ENCODE measurements around the gene MAPK8IP1. TPM values are rescaled to one million over a fixed set of nuclear protein-coding genes. Genes with fewer than 3 reads are reported as not detected.

The MAPK8IP1 gene
- total and polyA plus RNA-seq, 2 donors from 2014 or later, result 15.7 to 24.8 TPM

- no peak overlapping the region for H3K27ac ChIP-seq (ENCODE audit: low read depth in 2 of 2, low read length in 2 of 2)
- H3K36me3 ChIP-seq (ENCODE audit: control insufficient read depth in 2 of 3, insufficient read depth in 3 of 3, low read length in 3 of 3), result peaks cover 0 to 3% (median 0%) of the 10 kb centered on the region in 3 donors
- H3K9ac ChIP-seq (ENCODE audit: low read length in 3 of 3), result peak overlapping the region in 1 of 3 donors; percentile 65
- TF ChIP-seq, protein P1, sequence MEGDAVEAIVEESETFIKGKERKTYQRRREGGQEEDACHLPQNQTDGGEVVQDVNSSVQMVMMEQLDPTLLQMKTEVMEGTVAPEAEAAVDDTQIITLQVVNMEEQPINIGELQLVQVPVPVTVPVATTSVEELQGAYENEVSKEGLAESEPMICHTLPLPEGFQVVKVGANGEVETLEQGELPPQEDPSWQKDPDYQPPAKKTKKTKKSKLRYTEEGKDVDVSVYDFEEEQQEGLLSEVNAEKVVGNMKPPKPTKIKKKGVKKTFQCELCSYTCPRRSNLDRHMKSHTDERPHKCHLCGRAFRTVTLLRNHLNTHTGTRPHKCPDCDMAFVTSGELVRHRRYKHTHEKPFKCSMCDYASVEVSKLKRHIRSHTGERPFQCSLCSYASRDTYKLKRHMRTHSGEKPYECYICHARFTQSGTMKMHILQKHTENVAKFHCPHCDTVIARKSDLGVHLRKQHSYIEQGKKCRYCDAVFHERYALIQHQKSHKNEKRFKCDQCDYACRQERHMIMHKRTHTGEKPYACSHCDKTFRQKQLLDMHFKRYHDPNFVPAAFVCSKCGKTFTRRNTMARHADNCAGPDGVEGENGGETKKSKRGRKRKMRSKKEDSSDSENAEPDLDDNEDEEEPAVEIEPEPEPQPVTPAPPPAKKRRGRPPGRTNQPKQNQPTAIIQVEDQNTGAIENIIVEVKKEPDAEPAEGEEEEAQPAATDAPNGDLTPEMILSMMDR (IDR thresholded peaks at IDR 0.05; ENCODE audit: borderline replicate concordance, extremely low read depth, insufficient read depth), result no peak
- H3K4me3 ChIP-seq (ENCODE audit: low read length in 3 of 3), result peak overlapping the region; percentile 5 to 55 (median 44)
- peaks cover 0 to 13% (median 4%) of the 10 kb centered on the region in 3 donors for H3K4me1 ChIP-seq (ENCODE audit: control insufficient read depth in 2 of 3, insufficient read depth in 2 of 3, low read depth in 1 of 3, low read length in 3 of 3)
- intact Hi-C loops (cut with DNase I), result no loop called here
- H3K27me3 ChIP-seq (ENCODE audit: control insufficient read depth, insufficient read depth, low read length), result no peaks in the 10 kb centered on the region
- FAIRE-seq, result no peak
- H3K9me3 ChIP-seq (ENCODE audit: control insufficient read depth in 2 of 3, insufficient read depth in 1 of 3, low read length in 3 of 3), result no peaks in the 10 kb centered on the region
- peak in 1 of 5 donors; percentile 75 for DNase-seq
These were observed 15.6 kb downstream of the MAPK8IP1 start for GRCh38 chr11:45900916-45901617.

GRCh38 chr11:45901626-45902025, 16.2 kb downstream of the MAPK8IP1 start:
- no peak overlapping the region for H3K4me3 ChIP-seq (ENCODE audit: low read length in 3 of 3)

DNA sequence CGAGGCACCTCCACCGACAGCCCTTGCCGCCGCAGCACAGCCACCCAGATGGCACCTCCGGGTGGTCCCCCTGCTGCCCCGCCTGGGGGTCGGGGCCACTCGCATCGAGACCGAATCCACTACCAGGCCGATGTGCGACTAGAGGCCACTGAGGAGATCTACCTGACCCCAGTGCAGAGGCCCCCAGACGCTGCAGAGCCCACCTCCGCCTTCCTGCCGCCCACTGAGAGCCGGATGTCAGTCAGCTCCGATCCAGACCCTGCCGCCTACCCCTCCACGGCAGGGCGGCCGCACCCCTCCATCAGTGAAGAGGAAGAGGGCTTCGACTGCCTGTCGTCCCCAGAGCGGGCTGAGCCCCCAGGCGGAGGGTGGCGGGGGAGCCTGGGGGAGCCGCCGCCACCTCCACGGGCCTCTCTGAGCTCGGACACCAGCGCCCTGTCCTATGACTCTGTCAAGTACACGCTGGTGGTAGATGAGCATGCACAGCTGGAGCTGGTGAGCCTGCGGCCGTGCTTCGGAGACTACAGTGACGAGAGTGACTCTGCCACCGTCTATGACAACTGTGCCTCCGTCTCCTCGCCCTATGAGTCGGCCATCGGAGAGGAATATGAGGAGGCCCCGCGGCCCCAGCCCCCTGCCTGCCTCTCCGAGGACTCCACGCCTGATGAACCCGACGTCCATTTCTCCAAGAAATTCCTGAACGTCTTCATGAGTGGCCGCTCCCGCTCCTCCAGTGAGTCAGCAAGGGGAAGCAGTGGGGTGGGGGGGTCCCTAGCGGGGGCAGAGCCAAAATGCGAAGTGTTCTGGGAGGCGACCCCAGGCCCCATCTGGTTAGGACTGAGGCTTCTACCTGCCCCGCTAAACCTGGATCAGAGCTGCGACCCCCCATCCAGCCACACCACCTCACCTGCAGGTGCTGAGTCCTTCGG, 17.3 kb downstream of the MAPK8IP1 start:
- H3K9me3 ChIP-seq (ENCODE audit: control insufficient read depth in 2 of 3, insufficient read depth in 1 of 3, low read length in 3 of 3), result no peaks in the 10 kb centered on the region
- no peak overlapping the region for H3K4me3 ChIP-seq (ENCODE audit: low read length in 3 of 3)
- FAIRE-seq (no peak), DNase-seq (peak in 1 of 5 donors; percentile 67)
- H3K9ac ChIP-seq (ENCODE audit: low read length in 3 of 3), result no peak overlapping the region
- TF ChIP-seq, protein P1 (IDR thresholded peaks at IDR 0.05; ENCODE audit: borderline replicate concordance, extremely low read depth, insufficient read depth), result no peak
- no peak overlapping the region for H3K27ac ChIP-seq (ENCODE audit: low read depth in 2 of 2, low read length in 2 of 2)
- peaks cover 0 to 13% (median 4%) of the 10 kb centered on the region in 3 donors for H3K4me1 ChIP-seq (ENCODE audit: control insufficient read depth in 2 of 3, insufficient read depth in 2 of 3, low read depth in 1 of 3, low read length in 3 of 3)
- intact Hi-C loops (cut with DNase I), result no loop called here
- peaks cover 0 to 3% (median 0%) of the 10 kb centered on the region in 3 donors for H3K36me3 ChIP-seq (ENCODE audit: control insufficient read depth in 2 of 3, insufficient read depth in 3 of 3, low read length in 3 of 3)
- H3K27me3 ChIP-seq (ENCODE audit: control insufficient read depth, insufficient read depth, low read length), result no peaks in the 10 kb centered on the region

More at GRCh38 chr11:45901626-45902025, 16.2 kb downstream of the MAPK8IP1 start:
- intact Hi-C loops (cut with DNase I), result no loop called here
- Histone ChIP-seq H3K27ac (ENCODE audit: low read depth in 2 of 2, low read length in 2 of 2) (no peak overlapping the region), H3K27me3 (ENCODE audit: control insufficient read depth, insufficient read depth, low read length) (no peaks in the 10 kb centered on the region), H3K9ac (ENCODE audit: low read length in 3 of 3) (no peak overlapping the region), H3K36me3 (ENCODE audit: control insufficient read depth in 2 of 3, insufficient read depth in 3 of 3, low read length in 3 of 3) (peaks cover 0 to 3% (median 0%) of the 10 kb centered on the region in 3 donors), H3K9me3 (ENCODE audit: control insufficient read depth in 2 of 3, insufficient read depth in 1 of 3, low read length in 3 of 3) (no peaks in the 10 kb centered on the region), H3K4me1 (ENCODE audit: control insufficient read depth in 2 of 3, insufficient read depth in 2 of 3, low read depth in 1 of 3, low read length in 3 of 3) (peaks cover 0 to 13% (median 4%) of the 10 kb centered on the region in 3 donors)
- FAIRE-seq, result no peak
- TF ChIP-seq, protein P1 (IDR thresholded peaks at IDR 0.05; ENCODE audit: borderline replicate concordance, extremely low read depth, insufficient read depth), result no peak
- DNase-seq, result peak in 1 of 5 donors; percentile 41

Measured in kidney (tissue), 14 donors.